Caco-2 (cell line): ENCODE results near the gene CDH11. TPM values are rescaled to one million over a fixed set of nuclear protein-coding genes. Genes with fewer than 3 reads are reported as not detected.

Experiments
- BruUV-seq: library from RNA; stranded (reverse); fragments of 400-500 nt; replicated peaks from 2 replicates; lab custom pipeline; 2021; lab: Mats Ljungman, UMichigan
- CTCF ChIA-PET: fragments of 300-600 bp; sonication (Branson Sonifier 250); formaldehyde crosslinking; loops from one replicate; lab custom pipeline; 2022; ENCODE audit warnings: antibody characterized with exemption; lab: Charles Lee
- POLR2A ChIA-PET: fragments of 300-600 bp; sonication (Branson Sonifier 250); formaldehyde crosslinking; loops from one replicate; lab custom pipeline; 2022; ENCODE audit warnings: antibody characterized with exemption; lab: Charles Lee
- DNase-seq, 2 experiments: peaks; one replicate each; pipeline versions ENCODE4 v3.0.0 to v3.0.0-alpha.2; 2020 to 2022
- H3K27me3 ChIP-seq: replicated peaks from 2 replicates; pipeline ENCODE4 v1.6.0; 2011; ENCODE audit warnings: low read length; ENCODE audit not compliant: control insufficient read depth, insufficient read depth
- H3K36me3 ChIP-seq: 2 replicates; pipeline ENCODE4 v1.5.1; 2011; ENCODE audit warnings: low read length; ENCODE audit not compliant: control insufficient read depth, insufficient read depth
- H3K4me1 ChIP-seq: fragments of 250-450 bp; sonication (Bioruptor Pico); 2 replicates; pipeline ENCODE4 v1.5.1; 2020; ENCODE audit warnings: mild to moderate bottlenecking
- H3K4me3 ChIP-seq: 2 replicates; pipeline ENCODE4 v1.5.1; 2011; ENCODE audit warnings: low read depth, mild to moderate bottlenecking, control low read depth, low read length
- H3K9me3 ChIP-seq: fragments of 250-450 bp; sonication (Bioruptor Pico); 2 replicates; pipeline ENCODE4 v1.5.1; 2020; ENCODE audit warnings: mild to moderate bottlenecking, moderate library complexity
- H3K27ac Mint-ChIP-seq: one replicate; pipeline ENCODE4 v1.8.0; 2022; ENCODE audit warnings: mixed read lengths; ENCODE audit not compliant: unreplicated experiment
- H3K27me3 Mint-ChIP-seq: one replicate; pipeline ENCODE4 v1.8.0; 2022; ENCODE audit warnings: mixed read lengths; ENCODE audit not compliant: insufficient read depth, unreplicated experiment
- H3K36me3 Mint-ChIP-seq: one replicate; pipeline ENCODE4 v1.8.0; 2022; ENCODE audit warnings: mild to moderate bottlenecking, mixed read lengths; ENCODE audit not compliant: insufficient read depth, unreplicated experiment
- H3K4me1 Mint-ChIP-seq: one replicate; pipeline ENCODE4 v1.8.0; 2022; ENCODE audit warnings: low read depth, mixed read lengths; ENCODE audit not compliant: unreplicated experiment
- H3K4me3 Mint-ChIP-seq: one replicate; pipeline ENCODE4 v1.8.0; 2022; ENCODE audit warnings: mild to moderate bottlenecking, moderate library complexity, mixed read lengths; ENCODE audit not compliant: unreplicated experiment
- H3K9me3 Mint-ChIP-seq: one replicate; pipeline ENCODE4 v1.8.0; 2022; ENCODE audit warnings: mixed read lengths; ENCODE audit not compliant: unreplicated experiment
- CTCF ChIP-seq, 2 experiments: fragments of 200-600 bp in 1 of 2; IDR thresholded peaks; 1 replicate in 1 of 2; 2 replicates in 1 of 2; pipeline versions ENCODE4 v1.5.1 to v1.8.0; 2011 to 2022; ENCODE audit warnings: antibody characterized with exemption in 1 of 2, control low read depth in 1 of 2, inconsistent platforms in 1 of 2, low read depth in 1 of 2, low read length in 1 of 2, mild to moderate bottlenecking in 1 of 2, moderate library complexity in 1 of 2; ENCODE audit not compliant: insufficient read depth in 1 of 2, severe bottlenecking in 1 of 2, unreplicated experiment in 1 of 2
- intact Hi-C: fragments of 100-400 bp; cut with micrococcal nuclease; formaldehyde crosslinking; loops from one replicate; pipeline ENCODE4 v1.10.0; 2022; ENCODE audit not compliant: unreplicated experiment
- total RNA-seq: library from RNA; stranded (reverse); gene quantifications from 2 replicates; pipeline ENCODE4 v1.2.3, GENCODE V29; 2022

The CDH11 gene
- total RNA-seq, 1 experiment from 2014 or later, result not detected

GRCh38 chr16:65005696-65006095 is 116.2 kb downstream of the CDH11 start:
- Mint-ChIP-seq H3K4me3 (no peak overlapping the region), H3K27ac (no peak overlapping the region), H3K4me1 (no peaks in the 10 kb centered on the region), H3K27me3 (peaks cover 16% of the 10 kb centered on the region), H3K9me3 (no peaks in the 10 kb centered on the region), H3K36me3 (no peaks in the 10 kb centered on the region)
- no peak for TF ChIP-seq CTCF (IDR thresholded peaks at IDR 0.05; ENCODE audit: insufficient read depth in 1 of 2, low read depth in 1 of 2, low read length in 1 of 2, severe bottlenecking in 1 of 2, unreplicated experiment in 1 of 2)
- CTCF ChIA-PET, result no interaction called here
- POLR2A ChIA-PET, result no interaction called here
- no peaks in the 10 kb centered on the region for H3K4me1 ChIP-seq
- intact Hi-C loops, result no loop called here
- H3K4me3 ChIP-seq, result no peak overlapping the region
- H3K36me3 ChIP-seq, result no peaks in the 10 kb centered on the region
- no peaks in the 10 kb centered on the region for H3K27me3 ChIP-seq
- H3K9me3 ChIP-seq, result no peaks in the 10 kb centered on the region
- DNase-seq, result no peak
- no TSS peak for BruUV-seq

- intact Hi-C loops, result no loop called here
- peaks cover 16% of the 10 kb centered on the region for H3K27me3 Mint-ChIP-seq
Observed at GRCh38 chr16:65004570-65004969, 117.3 kb downstream of the CDH11 start.

GRCh38 chr16:65003621-65004020 is 118.2 kb downstream of the CDH11 start:
- intact Hi-C loops, result no loop called here
- Histone ChIP-seq H3K9me3 (no peaks in the 10 kb centered on the region), H3K27me3 (no peaks in the 10 kb centered on the region), H3K4me1 (no peaks in the 10 kb centered on the region), H3K4me3 (no peak overlapping the region), H3K36me3 (no peaks in the 10 kb centered on the region)
- DNase-seq, result no peak
- Mint-ChIP-seq H3K4me3 (no peak overlapping the region), H3K4me1 (no peaks in the 10 kb centered on the region), H3K27ac (no peak overlapping the region), H3K36me3 (peaks cover 7% of the 10 kb centered on the region), H3K9me3 (no peaks in the 10 kb centered on the region), H3K27me3 (peaks cover 16% of the 10 kb centered on the region)
- ChIA-PET CTCF (no interaction called here), POLR2A (no interaction called here)
- no peak for TF ChIP-seq CTCF (IDR thresholded peaks at IDR 0.05; ENCODE audit: insufficient read depth in 1 of 2, low read depth in 1 of 2, low read length in 1 of 2, severe bottlenecking in 1 of 2, unreplicated experiment in 1 of 2)
- no TSS peak for BruUV-seq

More at GRCh38 chr16:65004570-65004969, 117.3 kb downstream of the CDH11 start:
- peaks cover 7% of the 10 kb centered on the region for H3K36me3 Mint-ChIP-seq
- Histone ChIP-seq H3K4me3 (no peak overlapping the region), H3K27me3 (no peaks in the 10 kb centered on the region), H3K4me1 (no peaks in the 10 kb centered on the region), H3K36me3 (no peaks in the 10 kb centered on the region), H3K9me3 (no peaks in the 10 kb centered on the region)
- H3K4me1 Mint-ChIP-seq, result no peaks in the 10 kb centered on the region
- no peak overlapping the region for H3K27ac Mint-ChIP-seq
- BruUV-seq, result no TSS peak
- no peaks in the 10 kb centered on the region for H3K9me3 Mint-ChIP-seq
- TF ChIP-seq CTCF (IDR thresholded peaks at IDR 0.05; ENCODE audit: insufficient read depth in 1 of 2, low read depth in 1 of 2, low read length in 1 of 2, severe bottlenecking in 1 of 2, unreplicated experiment in 1 of 2), result no peak
- no peak overlapping the region for H3K4me3 Mint-ChIP-seq
- POLR2A ChIA-PET, result no interaction called here
- DNase-seq, result no peak
- CTCF ChIA-PET, result no interaction called here
